RCC 7860 (cell line): Measurements from ENCODE around the gene CASP4.
"Not testable (repeated sequence)": the region's sequence is repeated elsewhere in the genome, so short reads cannot be mapped to it uniquely, and the experiment has no call there.

ENCODE experiments used
- DNase-seq: peaks from one replicate; pipeline ENCODE4 v3.0.0-alpha.2; 2015; ENCODE audit warnings: low spot score
- FAIRE-seq: peaks from 2 replicates; lab custom pipeline; 2012; peaks lifted over from hg19 to GRCh38; lab: Jason Lieb, UNC

The CASP4 gene

DNA sequence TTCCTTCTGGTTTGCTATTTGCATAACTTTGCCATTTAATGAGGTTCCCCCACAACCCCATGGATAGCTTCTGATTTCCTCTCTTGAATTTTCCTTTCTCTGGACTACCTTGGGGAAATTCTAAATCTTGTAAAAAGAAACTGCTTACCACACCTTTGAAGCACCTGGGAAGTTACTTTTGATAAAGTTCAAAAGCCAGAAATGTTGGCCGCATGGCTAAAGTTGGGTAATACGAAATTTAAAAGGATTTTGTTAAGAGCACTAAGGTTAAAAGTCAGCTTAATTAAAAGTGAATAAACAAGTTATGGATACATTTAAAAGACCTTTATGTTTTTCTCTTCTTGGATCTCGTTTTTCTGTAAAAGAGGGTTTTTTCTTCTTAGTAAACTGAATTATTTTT is 5.5 kb downstream of the CASP4 start:
- FAIRE-seq (no peak), DNase-seq (no peak)

- no peak for FAIRE-seq
- no peak for DNase-seq
Measured at GRCh38 chr11:104957280-104957679, 11.1 kb downstream of the CASP4 start.

- DNase-seq: no peak
- FAIRE-seq: no peak
Measured at GRCh38 chr11:104956528-104956927, 11.8 kb downstream of the CASP4 start.

- FAIRE-seq (peak; percentile 84), DNase-seq (peak; percentile 57)
Measured at GRCh38 chr11:104946907-104947306, 21.5 kb downstream of the CASP4 start.

DNA sequence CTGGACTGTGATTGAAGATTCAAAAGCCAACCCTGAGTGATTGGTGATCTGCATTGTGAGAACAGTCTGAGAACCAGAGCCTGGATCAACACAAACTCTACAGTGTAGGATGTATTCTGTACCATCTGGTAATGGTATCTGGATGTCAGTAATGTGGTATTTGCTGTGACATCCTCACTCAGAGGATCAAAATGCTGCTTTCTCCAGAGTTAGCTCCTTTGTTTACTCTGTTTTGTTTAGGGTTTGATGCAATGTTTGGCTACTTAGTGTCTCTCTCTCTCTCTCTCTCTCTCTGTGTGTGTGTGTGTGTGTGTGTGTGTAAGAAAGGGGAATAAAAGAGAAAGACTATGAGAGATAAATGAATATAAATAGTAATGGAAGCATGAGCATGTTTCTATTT is 24.3 kb downstream of the CASP4 start:
- DNase-seq (no peak), FAIRE-seq (no peak)

DNA sequence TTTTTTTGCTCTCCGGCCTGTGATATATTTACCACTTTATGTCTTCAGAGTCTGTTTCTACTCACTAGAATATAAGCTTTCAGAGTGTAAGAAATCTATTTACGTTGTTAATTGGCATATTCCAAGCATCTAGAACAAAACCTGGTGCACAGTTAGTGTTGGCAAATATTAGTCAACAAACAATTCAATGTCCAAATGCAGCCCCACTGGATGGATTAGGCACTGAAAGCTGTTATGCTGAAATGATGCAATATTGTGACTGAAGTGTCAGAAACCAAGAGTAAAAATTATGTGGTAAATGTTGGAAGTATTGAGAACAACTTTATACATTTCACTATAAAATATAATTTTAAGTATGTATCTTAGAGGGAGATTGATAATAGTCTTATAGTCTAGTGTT is 24.8 kb downstream of the CASP4 start:
- no peak for FAIRE-seq
- no peak for DNase-seq

DNA sequence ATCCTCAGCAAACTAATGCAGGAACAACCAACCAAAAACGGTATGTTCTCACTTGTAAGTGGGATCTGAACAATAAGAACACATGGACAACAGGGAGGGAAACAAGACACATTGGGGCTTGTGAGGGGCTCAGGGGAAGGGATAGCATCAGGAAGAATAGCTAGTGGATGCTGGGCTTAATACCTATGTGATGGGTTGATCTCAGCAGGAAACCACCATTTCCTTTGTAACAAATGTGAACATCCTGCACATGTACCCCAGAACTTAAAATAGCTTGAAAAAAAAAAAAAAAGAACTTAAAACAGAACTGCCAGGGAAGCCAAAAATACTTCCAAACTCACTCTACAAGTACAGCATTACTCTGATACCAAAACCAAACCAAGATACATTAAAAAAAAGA is 33.8 kb downstream of the CASP4 start:
- FAIRE-seq (no peak), DNase-seq (no peak)

- DNase-seq, FAIRE-seq: not testable (repeated sequence)
Measured at GRCh38 chr11:104934073-104934472, 34.3 kb downstream of the CASP4 start.

DNA sequence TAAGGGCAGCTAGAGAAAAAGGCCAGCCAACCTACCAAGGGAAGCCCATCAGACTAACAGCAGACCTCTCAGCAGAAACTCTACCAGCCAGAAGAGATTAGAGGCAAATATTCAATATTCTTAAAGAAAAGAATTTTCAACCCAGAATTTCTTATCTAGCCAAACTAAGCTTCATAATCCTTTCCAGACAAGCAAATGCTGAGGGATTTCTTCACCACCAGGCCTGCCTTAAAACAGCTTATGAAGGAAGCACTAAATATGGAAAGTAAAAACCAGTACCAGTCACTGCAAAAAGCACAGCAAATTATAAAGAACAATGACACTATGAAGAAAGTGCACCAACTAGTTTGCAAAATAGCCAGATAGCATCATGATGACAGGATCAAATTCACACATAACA is 39.6 kb downstream of the CASP4 start:
- FAIRE-seq: no peak
- no peak for DNase-seq

DNA sequence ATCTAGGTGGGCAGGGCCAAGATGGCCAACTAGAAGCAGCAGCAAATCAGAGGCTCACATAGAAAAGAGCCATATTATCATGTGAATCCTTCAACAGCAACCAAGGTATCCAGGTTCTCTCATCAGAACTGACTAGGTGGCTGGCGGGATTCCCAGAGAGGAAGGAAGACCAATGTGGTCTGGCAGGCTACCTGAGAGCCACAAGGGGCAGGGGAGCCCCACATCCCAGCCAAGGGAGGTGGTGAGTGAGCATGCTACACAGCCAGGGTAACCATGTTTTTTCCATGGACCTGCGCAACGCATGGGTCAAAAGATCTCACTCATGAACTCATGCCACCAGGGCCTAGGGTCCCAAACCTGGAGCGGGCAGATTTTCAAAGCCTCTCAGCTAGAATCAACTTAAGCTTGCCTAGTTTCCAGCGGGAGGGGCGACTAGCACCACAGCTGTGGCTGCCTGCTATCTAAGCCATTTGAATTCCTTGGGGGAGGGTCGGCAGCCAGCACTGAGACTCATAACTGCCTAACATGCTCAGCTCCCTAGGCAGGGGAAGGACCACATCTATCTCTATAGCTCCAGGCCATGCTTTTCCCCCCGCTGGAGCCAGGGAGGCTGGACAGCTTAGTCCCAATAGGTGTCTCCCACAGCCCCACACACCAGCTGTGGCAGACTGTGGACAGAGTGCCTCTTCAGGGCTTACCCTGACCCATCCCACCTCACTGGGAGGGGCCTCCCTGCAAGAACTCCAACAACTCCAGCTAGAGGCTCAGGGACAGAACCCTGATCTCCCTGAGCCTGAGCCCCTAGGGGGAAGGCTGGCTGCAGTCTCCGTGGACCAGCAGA is 41.4 kb downstream of the CASP4 start:
- FAIRE-seq: no peak
- no peak for DNase-seq

DNA sequence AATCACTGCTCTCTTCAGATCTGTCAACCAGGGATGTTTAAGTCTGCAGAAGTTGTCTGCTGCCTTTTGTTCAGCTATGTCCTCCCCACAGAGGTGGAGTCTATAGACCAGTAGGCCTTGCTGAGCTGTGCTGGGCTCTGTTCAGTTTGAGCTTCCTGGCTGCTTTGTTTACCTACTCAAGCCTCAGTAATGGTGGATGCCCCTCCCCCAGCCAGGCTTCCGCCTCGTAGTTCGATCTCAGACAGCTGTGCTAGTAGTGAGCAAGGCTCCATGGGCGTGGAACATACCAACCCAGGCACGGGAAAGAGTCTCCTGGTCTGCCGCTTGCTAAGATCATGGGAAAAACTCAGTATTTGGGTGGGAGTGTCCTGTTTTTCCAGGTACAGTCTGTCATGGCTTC is 42.5 kb downstream of the CASP4 start:
- DNase-seq (no peak), FAIRE-seq (no peak)

- DNase-seq (peak; percentile 31), FAIRE-seq (no peak)
Measured at GRCh38 chr11:104918113-104918824, 50.1 kb downstream of the CASP4 start.

DNA sequence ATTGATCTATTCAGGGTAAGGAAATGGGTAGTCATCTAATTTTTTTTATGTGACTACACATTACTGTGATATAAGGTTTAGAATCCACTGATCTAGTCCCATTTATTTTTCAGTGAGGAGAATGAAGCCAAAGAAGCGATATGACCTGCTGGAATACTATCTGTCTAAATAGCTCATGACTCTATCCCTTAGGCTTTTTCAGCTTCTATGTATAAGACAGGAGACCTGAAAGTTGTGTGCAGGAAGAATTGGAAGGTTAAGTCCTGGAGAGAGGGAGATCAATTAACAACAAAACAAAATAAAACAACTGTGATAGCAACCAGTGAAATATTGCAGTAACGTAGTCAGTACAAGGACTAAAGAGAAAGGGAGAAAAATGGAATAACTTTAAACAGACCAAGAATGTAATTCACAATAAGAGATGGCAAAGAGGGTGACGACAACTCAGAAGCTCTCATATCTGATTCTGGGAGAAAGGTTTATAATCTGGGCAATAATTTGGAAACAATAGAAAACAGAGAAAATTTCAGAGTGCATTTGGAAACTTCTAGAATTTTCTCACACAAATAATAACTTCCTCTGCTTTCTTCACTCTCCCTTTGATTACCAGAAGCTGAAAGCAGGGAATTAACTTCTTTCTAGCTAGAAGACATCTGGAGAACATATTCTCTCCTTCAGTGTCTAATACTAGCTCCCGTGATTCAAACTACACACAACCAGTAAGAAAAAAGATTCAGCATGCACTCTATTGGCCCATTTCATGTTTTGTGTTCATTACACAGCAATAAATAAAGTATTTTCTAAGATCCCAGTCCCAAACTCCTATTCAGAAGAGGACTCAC is 50.9 kb downstream of the CASP4 start:
- DNase-seq: no peak
- FAIRE-seq: no peak

DNA sequence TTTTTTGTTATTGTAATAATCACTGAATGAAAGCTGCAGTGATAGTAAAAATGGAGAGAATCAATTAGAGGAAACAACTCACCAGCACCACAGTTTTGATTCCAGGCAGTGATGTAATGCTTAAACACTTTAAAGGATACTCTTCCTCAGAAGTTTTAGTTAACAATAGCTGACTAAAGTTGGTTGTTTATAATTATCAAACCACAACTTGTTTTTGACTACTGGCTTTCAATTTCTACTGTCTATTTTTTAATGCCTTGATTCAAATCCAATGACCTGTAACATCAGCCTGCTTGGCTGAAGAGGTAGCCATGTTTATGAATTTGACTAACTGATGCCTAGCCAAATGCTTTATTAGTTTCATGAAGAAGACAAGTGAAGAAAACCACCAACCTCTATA is 51.9 kb downstream of the CASP4 start:
- DNase-seq (no peak), FAIRE-seq (no peak)

DNA sequence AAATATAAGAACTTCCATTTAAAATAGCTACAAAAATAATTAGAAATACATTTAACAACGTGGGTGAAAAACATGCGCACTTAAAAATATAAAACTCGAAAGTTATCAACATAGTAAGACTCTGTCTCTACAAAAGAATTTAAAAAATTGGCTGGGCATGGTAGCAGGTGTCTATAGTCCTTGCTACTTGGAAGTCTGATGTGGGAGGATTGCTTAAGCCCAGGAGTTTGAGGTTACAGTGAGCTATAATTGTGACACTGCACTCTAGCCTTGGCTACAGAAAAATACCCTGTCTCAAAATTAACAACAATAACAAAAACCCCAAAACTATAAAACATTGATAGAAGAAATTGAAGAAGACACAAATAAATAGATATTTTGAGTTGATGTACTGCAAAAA is 56.3 kb downstream of the CASP4 start:
- DNase-seq (no peak), FAIRE-seq (no peak)

- DNase-seq (no peak), FAIRE-seq (no peak)
Measured at GRCh38 chr11:104908186-104908531, 60.2 kb downstream of the CASP4 start.

DNA sequence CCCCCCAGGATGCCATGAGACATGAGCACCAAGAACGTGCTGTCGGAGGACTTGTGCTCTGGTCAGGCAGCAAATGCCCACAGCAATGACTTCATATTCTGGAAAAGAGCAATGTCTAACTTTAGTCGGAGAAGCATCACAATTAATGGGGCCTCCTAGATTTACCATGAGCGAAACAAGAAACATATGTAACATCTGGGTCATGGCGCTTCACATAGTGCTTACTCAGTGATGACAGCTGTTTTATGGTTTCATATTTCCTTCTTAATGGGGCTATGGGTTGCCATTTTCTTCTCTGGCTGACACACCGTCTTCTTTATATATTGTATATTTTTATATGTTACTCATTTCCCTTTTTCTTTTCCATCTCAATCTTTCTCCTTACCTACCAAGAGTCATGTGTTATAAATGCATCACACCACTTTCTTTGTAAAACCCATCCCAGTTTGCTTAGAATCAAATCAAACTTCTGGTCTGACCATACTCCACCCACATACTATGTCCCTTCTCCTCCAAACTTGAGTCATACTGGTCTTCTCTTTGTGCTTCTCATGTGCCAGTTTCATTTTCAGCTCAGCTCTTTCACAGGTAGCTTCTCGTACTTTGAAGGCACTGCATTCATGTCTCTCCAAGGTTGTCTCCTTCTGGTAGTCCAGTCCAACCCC is 60.7 kb downstream of the CASP4 start:
- FAIRE-seq: no peak
- DNase-seq: no peak

DNA sequence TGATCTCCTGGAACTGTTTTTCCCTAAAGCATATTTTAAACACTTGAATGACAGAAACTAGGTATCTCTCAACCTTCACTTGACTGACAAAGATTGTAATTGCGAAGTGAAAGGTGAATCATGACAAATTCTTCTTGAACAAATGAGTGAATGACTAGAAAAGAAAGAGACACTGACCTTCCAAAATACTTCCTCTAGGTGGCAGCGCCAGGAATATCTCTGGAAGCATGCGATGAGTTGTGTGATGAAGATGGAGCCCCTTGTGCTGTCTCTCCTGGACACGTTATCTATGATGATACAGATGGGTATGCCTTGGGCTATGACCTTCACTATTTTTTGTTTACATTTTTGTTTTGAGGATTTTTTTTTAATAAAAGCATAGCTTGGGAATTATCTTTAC is 63.1 kb downstream of the CASP4 start:
- no peak for FAIRE-seq
- no peak for DNase-seq

- DNase-seq (no peak), FAIRE-seq (no peak)
Measured at GRCh38 chr11:104899226-104899625, 69.1 kb downstream of the CASP4 start.

GRCh38 chr11:104898685-104899013 is 69.7 kb downstream of the CASP4 start:
- FAIRE-seq (no peak), DNase-seq (no peak)
